HepG2 (cell line): ENCODE data around the gene MRPL3. TPM values are rescaled to one million over a fixed set of nuclear protein-coding genes. Genes with fewer than 3 reads are reported as not detected.

Experiments used
- ATAC-seq: fragments of 200-7000 bp; cut with Tn5 transposase; 3 replicates; pipeline ENCODE4 v1.9.1; 2020; ENCODE audit warnings: mild to moderate bottlenecking, moderate library complexity
- BruUV-seq: library from RNA; stranded (reverse); fragments of 400-500 nt; replicated peaks from 2 replicates; lab custom pipeline; 2021; lab: Mats Ljungman, UMichigan
- CTCF ChIA-PET: fragments of 300-600 bp; formaldehyde crosslinking; extraction: SDS; loops from one replicate; lab custom pipeline; 2021; ENCODE audit warnings: low total read pairs, inconsistent platforms, low intra/inter-chr PET ratio; lab: Yijun Ruan, JAX
- POLR2A ChIA-PET: fragments of 350-600 bp; sonication (Branson Sonifier 250); formaldehyde crosslinking; loops from one replicate; lab custom pipeline; 2020; ENCODE audit warnings: antibody characterized with exemption, inconsistent platforms; lab: Yijun Ruan, JAX
- DNase-seq: peaks from one replicate; pipeline ENCODE4 v3.0.0-alpha.2; 2015; ENCODE audit warnings: low spot score
- FAIRE-seq: peaks from 3 replicates; lab custom pipeline; 2011; peaks lifted over from hg19 to GRCh38; lab: Jason Lieb, UNC
- H2AFZ ChIP-seq: one replicate; pipeline ENCODE4 v1.6.1; 2011; ENCODE audit warnings: low read length, inconsistent platforms
- H3K27ac ChIP-seq: fragments of 300-600 bp; 3 replicates; pipeline ENCODE4 v1.8.0; 2011; ENCODE audit warnings: mixed run types, mild to moderate bottlenecking, mixed read lengths, low read length, inconsistent platforms; ENCODE audit not compliant: insufficient read depth; ENCODE audit errors: extremely low read length
- H3K27me3 ChIP-seq, 2 experiments: fragments of 200-600 bp in 1 of 2; 2 replicates in 1 of 2; 3 replicates in 1 of 2; pipeline versions ENCODE4 v1.6.0 to v1.8.0; 2011; ENCODE audit warnings: low read length in 2 of 2, mild to moderate bottlenecking in 2 of 2, moderate library complexity in 2 of 2, inconsistent platforms in 1 of 2; ENCODE audit not compliant: insufficient read depth in 2 of 2, control insufficient read depth in 1 of 2
- H3K36me3 ChIP-seq, 2 experiments: fragments of 200-600 bp in 1 of 2; replicated peaks in 1 of 2; 2 replicates in 1 of 2; 3 replicates in 1 of 2; pipeline versions ENCODE4 v1.5.1 to v1.8.0; 2011; ENCODE audit warnings: low read length in 2 of 2, inconsistent platforms in 1 of 2; ENCODE audit not compliant: insufficient read depth in 2 of 2, control insufficient read depth in 1 of 2
- H3K4me1 ChIP-seq: 2 replicates; pipeline ENCODE4 v1.5.1; 2012; ENCODE audit warnings: low read length, inconsistent platforms; ENCODE audit not compliant: insufficient read depth
- H3K4me2 ChIP-seq: 2 replicates; pipeline ENCODE4 v1.6.0; 2011; ENCODE audit warnings: low read depth, low read length, inconsistent platforms
- H3K4me3 ChIP-seq, 3 experiments: fragments of 200-600 bp in 1 of 3; sonication (generic), shearing (Covaris generic) in 1 of 3; replicated peaks in 1 of 3; 2 replicates each; pipeline ENCODE4 v1.5.1; 2011 to 2016; ENCODE audit warnings: low read length in 3 of 3, inconsistent platforms in 2 of 3, low read depth in 2 of 3, mild to moderate bottlenecking in 2 of 3, control low read depth in 1 of 3, mixed read lengths in 1 of 3; ENCODE audit not compliant: insufficient read depth in 1 of 3
- H3K79me2 ChIP-seq: one replicate; pipeline ENCODE4 v1.6.1; 2011; ENCODE audit warnings: low read length, inconsistent platforms; ENCODE audit not compliant: insufficient read depth
- H3K9ac ChIP-seq: 2 replicates; pipeline ENCODE4 v1.6.0; 2011; ENCODE audit warnings: mild to moderate bottlenecking, low read depth, low read length, inconsistent platforms; ENCODE audit not compliant: insufficient read depth
- H3K9me3 ChIP-seq: 2 replicates; pipeline ENCODE4 v1.5.1; 2012; ENCODE audit warnings: mild to moderate bottlenecking, low read length
- H4K20me1 ChIP-seq: 2 replicates; pipeline ENCODE4 v1.6.0; 2011; ENCODE audit warnings: inconsistent platforms, mild to moderate bottlenecking, low read length, moderate library complexity; ENCODE audit not compliant: insufficient read depth
- ARNT2 ChIP-seq: sonication (generic); formaldehyde crosslinking; IDR thresholded peaks from 2 replicates; pipeline ENCODE4 v1.8.0; 2022; ENCODE audit warnings: mild to moderate bottlenecking, low read depth, missing genetic modification reagents, moderate library complexity
- ATM ChIP-seq: fragments of 450-650 bp; IDR thresholded peaks from 2 replicates; pipeline ENCODE4 v1.7.1; 2017; ENCODE audit warnings: mild to moderate bottlenecking, borderline replicate concordance
- NCOA2 ChIP-seq: sonication (generic); formaldehyde crosslinking; IDR thresholded peaks from 2 replicates; pipeline ENCODE4 v1.8.0; 2022; ENCODE audit warnings: inconsistent platforms
- SYNCRIP ChIP-seq: fragments of 200-400 bp; formaldehyde crosslinking; IDR thresholded peaks from 2 replicates; pipeline ENCODE4 v1.6.1; 2018; ENCODE audit warnings: mild to moderate bottlenecking, low read depth, low read length; ENCODE audit not compliant: insufficient read depth
- TOPORS ChIP-seq: sonication (generic); formaldehyde crosslinking; IDR thresholded peaks from 2 replicates; pipeline ENCODE4 v1.8.0; 2023; ENCODE audit warnings: mild to moderate bottlenecking, missing genetic modification reagents
- WGBS: methylation state at CpG from one replicate; pipeline ENCODE4 v1.1.6; 2017; ENCODE audit warnings: low lambda C conversion rate; 5-methylcytosine and 5-hydroxymethylcytosine counted together
- in situ Hi-C: cut with HindIII; loops from 2 replicates; pipeline ENCODE4 v1.10.0; 2017; ENCODE audit warnings: low pct_unique_long_range_greater_than_20kb; ENCODE audit not compliant: extremely low pct_ligation_motif_present
- intact Hi-C: fragments of 100-400 bp; cut with micrococcal nuclease; formaldehyde crosslinking; loops from one replicate; pipeline ENCODE4 v1.10.0; 2022; ENCODE audit not compliant: unreplicated experiment
- polyA plus RNA-seq, 8 experiments: library from polyadenylated mRNA; depleted of rRNA in 3 of 8; stranded (reverse) in 7 of 8; unstranded in 1 of 8; fragments of >200 nt; fragmentation: Illumina TruSeq in 4 of 8; extraction: Trizol in 4 of 8; gene quantifications; 2 replicates each; pipeline versions ENCODE4 v1.2.1 to v1.2.3, GENCODE V29; 2011 to 2016; ENCODE audit warnings: low read depth in 4 of 8, missing spikeins in 1 of 8, mixed read lengths in 1 of 8; ENCODE audit not compliant: insufficient read depth in 1 of 8
- total RNA-seq, 5 experiments: library from RNA; depleted of rRNA; stranded (reverse); fragments of >200 nt; fragmentation: Illumina TruSeq; extraction: Trizol; gene quantifications; 2 replicates each; pipeline ENCODE4 v1.2.3, GENCODE V29; 2016; ENCODE audit warnings: low read depth in 1 of 5
- TF ChIP-seq, protein P1 (sequence below), 2 experiments: sonication (generic) in 1 of 2; formaldehyde crosslinking in 1 of 2; IDR thresholded peaks; 2 replicates each; pipeline versions ENCODE4 v1.4.0 to v1.6.1; 2016 to 2020; ENCODE audit warnings: borderline replicate concordance in 1 of 2, low read depth in 1 of 2, mild to moderate bottlenecking in 1 of 2, missing genetic modification reagents in 1 of 2
- TF ChIP-seq, protein P2 (sequence below): sonication (generic); formaldehyde crosslinking; IDR thresholded peaks from 2 replicates; pipeline ENCODE4 v1.4.0; 2020; ENCODE audit warnings: missing genetic modification reagents

Gene MRPL3
- total and polyA plus RNA-seq, 2 of the 13 experiments (the other 11 are each of a cell fraction or from before 2014, with no cell fraction given), result 114 to 172 TPM

DNA sequence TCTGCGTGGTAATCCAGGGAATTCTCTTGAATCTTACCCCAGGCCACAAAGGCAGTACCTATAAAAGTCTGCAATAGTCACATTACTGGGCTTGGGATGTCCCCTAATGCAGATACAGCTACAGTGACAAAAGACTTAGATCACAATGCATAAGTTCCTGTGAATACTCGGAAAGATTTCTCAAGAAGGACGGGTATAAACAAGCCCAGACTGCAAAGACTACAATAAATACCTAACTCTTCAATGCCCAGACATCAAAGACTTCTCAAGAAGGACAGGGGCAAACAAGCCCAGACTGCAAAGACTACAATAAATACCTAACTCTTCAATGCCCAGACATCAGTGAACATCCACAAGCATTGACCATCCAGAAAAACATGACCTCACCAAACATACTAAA, 70.3 kb downstream of the MRPL3 start (continued):
- TF ChIP-seq, protein P1, sequence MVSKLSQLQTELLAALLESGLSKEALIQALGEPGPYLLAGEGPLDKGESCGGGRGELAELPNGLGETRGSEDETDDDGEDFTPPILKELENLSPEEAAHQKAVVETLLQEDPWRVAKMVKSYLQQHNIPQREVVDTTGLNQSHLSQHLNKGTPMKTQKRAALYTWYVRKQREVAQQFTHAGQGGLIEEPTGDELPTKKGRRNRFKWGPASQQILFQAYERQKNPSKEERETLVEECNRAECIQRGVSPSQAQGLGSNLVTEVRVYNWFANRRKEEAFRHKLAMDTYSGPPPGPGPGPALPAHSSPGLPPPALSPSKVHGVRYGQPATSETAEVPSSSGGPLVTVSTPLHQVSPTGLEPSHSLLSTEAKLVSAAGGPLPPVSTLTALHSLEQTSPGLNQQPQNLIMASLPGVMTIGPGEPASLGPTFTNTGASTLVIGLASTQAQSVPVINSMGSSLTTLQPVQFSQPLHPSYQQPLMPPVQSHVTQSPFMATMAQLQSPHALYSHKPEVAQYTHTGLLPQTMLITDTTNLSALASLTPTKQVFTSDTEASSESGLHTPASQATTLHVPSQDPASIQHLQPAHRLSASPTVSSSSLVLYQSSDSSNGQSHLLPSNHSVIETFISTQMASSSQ (IDR thresholded peaks at IDR 0.05; ENCODE audit: low read depth), result no peak
- TF ChIP-seq, protein P1 (CRISPR knock-in tag; IDR thresholded peaks at IDR 0.05; ENCODE audit: borderline replicate concordance), result no peak

DNA sequence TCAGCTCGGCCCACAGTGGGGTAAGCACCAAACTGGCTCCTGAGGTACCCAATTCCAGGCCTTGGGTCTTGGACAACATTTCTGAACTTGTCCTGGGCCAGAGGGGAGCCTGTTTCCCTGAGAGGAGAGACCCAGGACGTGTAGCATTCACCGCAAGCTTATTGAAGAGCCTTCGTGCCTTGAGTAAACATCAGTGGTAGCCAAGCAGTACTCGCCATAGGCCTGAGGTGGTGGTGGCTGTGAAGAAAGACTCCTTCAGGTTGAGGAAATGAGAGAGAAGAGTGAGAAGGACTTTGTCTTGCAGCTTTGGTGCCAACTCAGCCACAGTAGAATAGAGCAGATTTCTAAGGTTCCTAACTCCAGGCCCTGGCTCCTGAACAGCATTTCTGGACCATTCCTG, 71.0 kb downstream of the MRPL3 start:
- H3K27ac ChIP-seq, result no peak overlapping the region
- DNase-seq, result no peak
- no peak overlapping the region for H3K4me2 ChIP-seq
- POLR2A ChIA-PET, result no interaction called here
- CTCF ChIA-PET, result no interaction called here
- no peak for ATAC-seq
- intact Hi-C loops, result no loop called here
- no peak overlapping the region for H3K9ac ChIP-seq
- H3K4me1 ChIP-seq, result no peaks in the 10 kb centered on the region
- no peaks in the 10 kb centered on the region for H3K79me2 ChIP-seq
- TF ChIP-seq NCOA2 (CRISPR knock-in tag) (no peak), TOPORS (CRISPR knock-in tag) (no peak), ARNT2 (CRISPR knock-in tag) (no peak), ATM (no peak), SYNCRIP (no peak)
- TF ChIP-seq, protein P2, sequence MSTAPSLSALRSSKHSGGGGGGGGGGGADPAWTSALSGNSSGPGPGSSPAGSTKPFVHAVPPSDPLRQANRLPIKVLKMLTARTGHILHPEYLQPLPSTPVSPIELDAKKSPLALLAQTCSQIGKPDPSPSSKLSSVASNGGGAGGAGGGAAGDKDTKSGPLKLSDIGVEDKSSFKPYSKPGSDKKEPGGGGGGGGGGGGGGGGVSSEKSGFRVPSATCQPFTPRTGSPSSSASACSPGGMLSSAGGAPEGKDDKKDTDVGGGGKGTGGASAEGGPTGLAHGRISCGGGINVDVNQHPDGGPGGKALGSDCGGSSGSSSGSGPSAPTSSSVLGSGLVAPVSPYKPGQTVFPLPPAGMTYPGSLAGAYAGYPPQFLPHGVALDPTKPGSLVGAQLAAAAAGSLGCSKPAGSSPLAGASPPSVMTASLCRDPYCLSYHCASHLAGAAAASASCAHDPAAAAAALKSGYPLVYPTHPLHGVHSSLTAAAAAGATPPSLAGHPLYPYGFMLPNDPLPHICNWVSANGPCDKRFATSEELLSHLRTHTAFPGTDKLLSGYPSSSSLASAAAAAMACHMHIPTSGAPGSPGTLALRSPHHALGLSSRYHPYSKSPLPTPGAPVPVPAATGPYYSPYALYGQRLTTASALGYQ (CRISPR knock-in tag), result no peak
- no peak overlapping the region for H2AFZ ChIP-seq
- H4K20me1 ChIP-seq, result no peaks in the 10 kb centered on the region
- FAIRE-seq, result no peak
- H3K36me3 ChIP-seq, result no peaks in the 10 kb centered on the region
- in situ Hi-C loops, result no loop called here
- no peaks in the 10 kb centered on the region for H3K9me3 ChIP-seq
- BruUV-seq, result no TSS peak
- H3K27me3 ChIP-seq, result 0 out of 5 replicates have a peak, but pooled peaks cover 0 to 1% of the 10 kb centered on the region in 2 experiments
- H3K4me3 ChIP-seq, result no peak overlapping the region
- 34% methylated on average over 5 of the region's 5 CpGs for WGBS
